Measurements from ENCODE around the gene GIPC1.

The GIPC1 gene

DNA sequence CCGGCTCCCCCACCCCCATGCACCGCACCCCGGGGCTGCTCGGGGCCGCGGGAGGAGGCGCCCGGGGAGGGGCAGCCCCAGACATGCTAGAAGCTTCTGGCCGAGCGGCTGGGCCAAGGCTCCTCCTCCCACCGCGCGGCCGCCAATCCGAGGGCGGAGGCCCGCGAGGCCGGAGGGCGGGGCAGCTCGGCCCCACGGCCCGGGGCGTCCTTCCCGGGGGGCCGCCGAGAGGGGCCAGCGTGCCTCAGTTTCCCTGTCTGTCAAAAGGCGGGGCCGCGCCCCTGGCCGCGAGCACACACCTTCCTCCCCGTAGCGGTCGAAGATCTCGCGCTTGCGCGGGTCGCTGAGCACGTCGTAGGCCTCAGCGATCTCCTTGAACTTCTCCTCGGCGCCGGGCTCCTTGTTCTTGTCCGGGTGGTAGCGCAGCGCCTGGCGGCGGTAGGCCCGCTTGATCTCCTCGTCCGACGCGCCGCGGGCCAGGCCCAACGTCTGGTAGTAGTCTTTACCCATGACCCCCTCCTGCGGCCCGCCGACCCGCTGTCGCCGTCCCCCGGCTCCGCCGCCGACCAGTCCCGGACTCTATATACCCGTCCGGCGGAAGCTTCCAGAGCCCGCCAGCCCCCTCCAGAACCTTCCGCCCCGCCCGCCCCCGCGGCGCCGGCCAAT, 22.0 kb upstream of the GIPC1 start, which contains the start of gene DNAJB1:
Gene DNAJB1, minus strand, starts transcription at position 558 of the 666 bp plus-strand sequence. Its CDS starts 48 bp downstream, at position 510.
- TF ChIP-seq, protein P1, sequence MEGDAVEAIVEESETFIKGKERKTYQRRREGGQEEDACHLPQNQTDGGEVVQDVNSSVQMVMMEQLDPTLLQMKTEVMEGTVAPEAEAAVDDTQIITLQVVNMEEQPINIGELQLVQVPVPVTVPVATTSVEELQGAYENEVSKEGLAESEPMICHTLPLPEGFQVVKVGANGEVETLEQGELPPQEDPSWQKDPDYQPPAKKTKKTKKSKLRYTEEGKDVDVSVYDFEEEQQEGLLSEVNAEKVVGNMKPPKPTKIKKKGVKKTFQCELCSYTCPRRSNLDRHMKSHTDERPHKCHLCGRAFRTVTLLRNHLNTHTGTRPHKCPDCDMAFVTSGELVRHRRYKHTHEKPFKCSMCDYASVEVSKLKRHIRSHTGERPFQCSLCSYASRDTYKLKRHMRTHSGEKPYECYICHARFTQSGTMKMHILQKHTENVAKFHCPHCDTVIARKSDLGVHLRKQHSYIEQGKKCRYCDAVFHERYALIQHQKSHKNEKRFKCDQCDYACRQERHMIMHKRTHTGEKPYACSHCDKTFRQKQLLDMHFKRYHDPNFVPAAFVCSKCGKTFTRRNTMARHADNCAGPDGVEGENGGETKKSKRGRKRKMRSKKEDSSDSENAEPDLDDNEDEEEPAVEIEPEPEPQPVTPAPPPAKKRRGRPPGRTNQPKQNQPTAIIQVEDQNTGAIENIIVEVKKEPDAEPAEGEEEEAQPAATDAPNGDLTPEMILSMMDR (IDR thresholded peaks at IDR 0.05; ENCODE audit: low read length, missing control alignments) = no peak
- peak within 1 kb of the TSS; percentile 86 for H3K4me3 ChIP-seq (replicated peaks; ENCODE audit: low read depth, low read length)
- DNase-seq (ENCODE audit: low read depth) = peak; percentile 74

DNA sequence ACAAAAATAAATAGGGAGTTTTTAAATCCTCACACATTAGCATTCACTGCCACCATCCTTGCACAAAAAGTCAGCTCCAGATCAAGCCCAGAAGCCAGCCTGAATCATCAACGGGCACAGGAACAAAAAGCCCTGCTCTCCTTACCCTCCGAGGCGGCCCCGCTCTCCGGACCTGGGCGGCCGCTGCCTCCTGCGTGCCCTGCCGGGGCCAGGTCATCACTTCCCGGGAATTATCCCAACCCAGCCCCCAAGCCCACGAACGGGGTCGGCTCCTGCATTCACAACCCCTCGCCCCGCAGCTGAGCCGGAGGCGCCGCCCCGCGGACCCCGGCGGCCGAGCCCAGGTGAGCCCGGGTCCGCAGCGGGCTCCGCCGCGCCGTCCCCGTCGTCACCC, 21.5 kb upstream of the GIPC1 start:
- peak; percentile 27 for DNase-seq (ENCODE audit: low read depth)
- TF ChIP-seq, protein P1 (IDR thresholded peaks at IDR 0.05; ENCODE audit: low read length, missing control alignments) = no peak
- H3K4me3 ChIP-seq (replicated peaks; ENCODE audit: low read depth, low read length) = peak overlapping the region; percentile 86

DNA sequence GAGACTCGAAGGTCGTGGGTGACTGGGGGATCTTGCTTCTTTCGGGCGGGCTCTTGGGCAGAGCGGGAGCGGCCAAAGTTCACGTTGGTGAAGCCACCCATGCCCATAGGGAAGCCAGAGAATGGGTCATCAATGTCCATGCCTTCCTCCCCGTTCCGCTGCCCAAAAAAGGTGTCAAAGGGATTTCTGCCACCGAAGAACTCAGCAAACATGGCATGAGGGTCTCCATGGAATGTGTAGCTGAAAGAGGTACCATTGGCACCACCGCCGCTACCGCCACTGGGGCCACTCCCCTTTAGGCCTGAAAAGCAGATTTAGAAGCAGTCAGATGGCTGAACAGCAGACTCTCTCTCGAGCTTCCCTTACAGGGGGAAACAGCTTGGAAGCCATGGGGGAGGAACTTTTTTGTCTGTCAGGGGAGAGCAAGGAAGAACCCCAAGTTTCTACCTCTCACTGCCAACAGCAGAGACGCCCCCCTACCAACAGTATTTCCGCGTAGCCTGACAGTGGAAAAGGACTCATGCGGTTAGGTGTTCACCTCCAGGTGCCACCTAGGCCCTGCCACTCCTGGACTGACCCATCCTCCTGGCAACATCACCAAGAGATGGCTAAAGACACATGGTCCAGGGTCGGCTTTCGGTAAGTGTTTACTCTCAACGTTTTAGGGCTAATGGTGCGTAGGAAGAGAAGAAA, 21.0 kb upstream of the GIPC1 start:
- DNase-seq (ENCODE audit: low read depth) = no peak
- TF ChIP-seq, protein P1 (IDR thresholded peaks at IDR 0.05; ENCODE audit: low read length, missing control alignments) = no peak
- peak overlapping the region; percentile 86 for H3K4me3 ChIP-seq (replicated peaks; ENCODE audit: low read depth, low read length)

DNA sequence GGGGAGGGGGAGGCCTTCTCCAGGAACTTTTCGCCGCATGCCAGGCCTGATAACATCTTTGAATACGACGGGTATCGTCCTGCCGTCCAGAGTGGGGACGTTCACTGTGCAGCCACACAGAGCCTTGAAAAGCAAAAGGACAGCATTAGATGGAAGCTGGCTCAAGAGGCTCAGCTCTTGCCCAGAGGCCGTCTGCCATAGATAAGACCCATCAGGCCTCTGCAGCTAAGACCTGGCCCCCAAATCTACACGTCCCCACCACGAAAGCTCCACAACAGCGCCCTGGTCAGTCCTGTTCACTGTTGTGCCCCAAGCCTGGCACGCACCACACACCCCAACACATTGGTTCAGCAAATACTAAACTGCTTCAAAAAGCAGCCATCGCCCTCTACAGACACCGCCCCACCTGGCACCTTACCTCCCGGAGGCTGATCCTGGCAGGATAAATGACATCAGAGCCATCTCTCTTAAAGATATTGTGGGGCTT, 20.2 kb upstream of the GIPC1 start:
- no peak for DNase-seq (ENCODE audit: low read depth)
- H3K4me3 ChIP-seq (replicated peaks; ENCODE audit: low read depth, low read length) = peak overlapping the region; percentile 86
- TF ChIP-seq, protein P1 (IDR thresholded peaks at IDR 0.05; ENCODE audit: low read length, missing control alignments) = no peak

DNA sequence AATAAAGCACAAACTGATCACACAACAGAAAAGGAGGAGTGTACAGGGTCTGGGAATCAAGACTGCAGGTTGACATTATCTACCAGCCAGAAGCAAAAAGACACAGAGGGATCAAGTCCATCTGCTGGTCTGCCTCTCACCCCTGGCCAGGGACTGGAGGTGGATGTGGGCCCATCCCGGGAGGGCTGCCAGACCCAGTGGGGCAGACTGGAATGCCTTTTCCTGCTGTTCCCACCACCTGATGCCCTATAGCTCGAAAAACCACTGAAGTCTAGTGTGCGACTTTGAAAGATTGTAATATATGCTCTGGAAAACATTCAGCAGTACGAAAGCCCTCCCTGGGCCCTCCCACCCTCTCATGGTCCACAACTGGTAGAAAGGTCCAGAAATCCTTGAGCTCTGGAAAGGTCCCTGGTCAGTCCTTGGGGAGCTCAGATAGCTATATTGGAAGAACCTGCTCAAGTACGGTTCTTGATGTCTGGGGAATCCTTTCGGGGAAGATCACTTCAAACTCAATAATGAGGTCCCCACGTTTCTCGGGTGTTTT, 19.6 kb upstream of the GIPC1 start:
- no peak for DNase-seq (ENCODE audit: low read depth)
- peak overlapping the region; percentile 86 for H3K4me3 ChIP-seq (replicated peaks; ENCODE audit: low read depth, low read length)
- TF ChIP-seq, protein P1 (IDR thresholded peaks at IDR 0.05; ENCODE audit: low read length, missing control alignments) = no peak

DNA sequence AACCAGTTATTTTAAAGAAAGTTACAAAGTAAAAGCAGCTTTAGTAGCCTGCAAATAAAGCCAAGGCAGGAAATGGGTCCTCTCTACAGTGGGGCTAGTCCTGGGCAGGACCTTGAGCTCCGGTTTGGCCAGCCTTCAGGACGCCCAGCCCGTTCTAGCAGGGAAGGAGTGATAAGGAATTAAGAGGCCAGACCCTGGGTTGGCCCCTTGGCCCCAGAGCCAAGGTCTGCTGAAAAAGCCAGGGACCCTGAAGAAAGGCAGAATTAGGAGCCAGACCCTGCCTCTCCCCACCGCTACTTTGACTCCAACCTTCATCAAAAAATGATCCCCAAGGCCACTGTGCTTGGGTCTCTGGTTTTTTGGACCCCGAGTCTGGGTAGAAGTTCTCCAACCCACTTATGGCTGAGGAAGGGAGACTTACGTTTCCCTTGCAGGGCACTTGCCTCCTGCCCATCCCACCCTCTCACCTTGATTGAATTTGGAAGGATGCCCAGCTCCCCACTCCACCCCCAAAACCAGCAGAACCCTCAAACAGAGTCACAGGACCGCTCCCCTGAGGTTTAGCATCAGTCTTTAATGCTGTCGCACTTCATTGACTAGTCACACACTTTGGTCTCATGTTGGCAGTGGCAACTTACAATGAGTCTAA, 18.4 kb upstream of the GIPC1 start:
- no peak for DNase-seq (ENCODE audit: low read depth)
- no peak overlapping the region for H3K4me3 ChIP-seq (replicated peaks; ENCODE audit: low read depth, low read length)
- TF ChIP-seq, protein P1 (IDR thresholded peaks at IDR 0.05; ENCODE audit: low read length, missing control alignments) = no peak
